GF-D8 (cell line): ENCODE measurements around the gene CDKN2AIP.

Source experiments
- DNase-seq: peaks from one replicate; lab custom pipeline; 2025; lab: John Stamatoyannopoulos, UW

Gene CDKN2AIP

GRCh38 chr4:183495184-183495583 is 50.7 kb downstream of the CDKN2AIP start:
- no peak for DNase-seq
